Measurements from ENCODE around the gene LRRC18.

DNA sequence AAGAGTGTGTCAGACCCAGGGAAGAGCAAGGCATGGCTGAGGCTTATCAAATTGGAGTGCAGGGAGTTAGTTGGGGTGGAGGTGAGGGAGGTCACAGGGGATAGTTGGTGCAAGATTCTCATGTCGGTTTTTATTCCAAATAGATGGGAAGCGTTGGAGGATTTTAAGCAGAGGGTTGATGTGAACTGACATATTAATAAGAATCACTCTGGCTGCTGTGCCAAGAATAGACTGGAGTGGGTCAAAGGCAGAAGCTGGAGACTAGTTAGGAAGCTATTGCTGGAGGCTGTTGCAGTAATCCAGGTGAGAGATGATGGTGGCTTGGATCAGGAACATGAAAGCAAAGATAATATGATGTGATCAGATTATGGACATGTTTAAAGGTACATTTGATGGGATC lies 36.5 kb downstream of the LRRC18 start:
- TF ChIP-seq BACH1 (IDR thresholded peaks at IDR 0.05; ENCODE audit: borderline replicate concordance) (no peak), STAT3 (IDR thresholded peaks at IDR 0.05; ENCODE audit: low read depth, low read length) (no peak), POLR2A (IDR thresholded peaks at IDR 0.05; ENCODE audit: low read depth, low read length) (no peak), CTCF (IDR thresholded peaks at IDR 0.05 in 2 of 3, conservative IDR thresholded peaks at IDR 0.05 in 1 of 3; ENCODE audit: control insufficient read depth in 2 of 3, extremely low read depth in 1 of 3, insufficient read depth in 1 of 3, low read depth in 3 of 3, low read length in 3 of 3) (no peak), BHLHE40 (IDR thresholded peaks at IDR 0.05; ENCODE audit: borderline replicate concordance in 1 of 2, low read depth in 2 of 2, low read length in 1 of 2) (no peak), HDAC2 (IDR thresholded peaks at IDR 0.05) (no peak), RCOR1 (conservative IDR thresholded peaks at IDR 0.05; ENCODE audit: low read depth, low read length) (no peak), JUNB (IDR thresholded peaks at IDR 0.05) (no peak)
